COLO668 (cell line): ENCODE measurements around the gene PGLYRP2.
"Not testable (repeated sequence)": the region's sequence is repeated elsewhere in the genome, so short reads cannot be mapped to it uniquely, and the experiment has no call there.

ENCODE experiments used
- DNase-seq: peaks from one replicate; lab custom pipeline; 2025; ENCODE audit not compliant: unreplicated experiment; lab: John Stamatoyannopoulos, UW

Gene PGLYRP2

GRCh38 chr19:15479391-15480345 is at the start of gene PGLYRP2:
Gene PGLYRP2 (minus strand): TSS chr19:15479501. CDS start chr19:15479371, 130 bp downstream.
- no peak for DNase-seq

DNA sequence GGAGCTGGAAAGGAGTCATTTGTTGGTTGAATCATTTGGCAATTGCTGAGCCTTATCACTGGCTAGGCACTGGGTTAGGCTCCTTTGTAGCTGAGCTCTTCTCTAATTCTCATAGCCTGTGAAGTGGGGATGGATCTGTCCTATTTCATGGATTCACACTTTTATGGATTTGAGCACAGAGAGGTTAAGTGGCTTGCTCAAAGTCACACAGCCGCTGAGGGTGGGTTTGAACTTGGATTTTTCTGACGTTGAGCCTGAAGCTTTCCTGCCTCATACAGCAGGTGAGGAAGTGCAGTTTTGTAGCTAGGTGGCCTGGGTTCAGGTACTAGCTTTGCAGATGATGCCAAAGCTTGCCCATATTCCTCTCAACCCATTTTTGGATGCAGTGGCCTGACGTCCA is 48.4 kb upstream of the PGLYRP2 start:
- DNase-seq = no peak

DNA sequence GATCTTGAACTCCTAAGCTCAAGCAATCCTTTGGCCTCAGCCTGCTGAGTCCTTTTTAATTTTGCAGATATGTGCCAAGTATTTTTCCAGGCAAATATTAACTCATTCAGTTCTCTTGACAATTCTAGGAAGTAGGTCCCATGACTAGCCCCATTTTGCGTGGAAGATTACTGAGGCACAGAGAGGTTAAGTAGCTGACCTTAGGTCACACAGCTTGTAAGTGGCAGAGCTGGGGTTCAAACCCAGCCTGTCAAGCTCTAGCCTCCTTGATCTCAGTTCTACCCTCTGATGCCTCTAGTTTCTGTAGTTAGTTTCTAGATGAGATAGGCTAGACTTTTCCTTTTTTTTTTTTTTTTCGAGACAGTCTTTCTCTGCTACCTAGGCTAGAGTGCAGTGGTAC is 47.1 kb upstream of the PGLYRP2 start:
- no peak for DNase-seq

- no peak for DNase-seq
These were observed 46.0 kb upstream of the PGLYRP2 start for GRCh38 chr19:15525291-15525690.

GRCh38 chr19:15524781-15525180 is 45.5 kb upstream of the PGLYRP2 start:
- no peak for DNase-seq

GRCh38 chr19:15519433-15519976 is 40.2 kb upstream of the PGLYRP2 start:
- DNase-seq = no peak

GRCh38 chr19:15517778-15518177 is 38.5 kb upstream of the PGLYRP2 start:
- no peak for DNase-seq

DNA sequence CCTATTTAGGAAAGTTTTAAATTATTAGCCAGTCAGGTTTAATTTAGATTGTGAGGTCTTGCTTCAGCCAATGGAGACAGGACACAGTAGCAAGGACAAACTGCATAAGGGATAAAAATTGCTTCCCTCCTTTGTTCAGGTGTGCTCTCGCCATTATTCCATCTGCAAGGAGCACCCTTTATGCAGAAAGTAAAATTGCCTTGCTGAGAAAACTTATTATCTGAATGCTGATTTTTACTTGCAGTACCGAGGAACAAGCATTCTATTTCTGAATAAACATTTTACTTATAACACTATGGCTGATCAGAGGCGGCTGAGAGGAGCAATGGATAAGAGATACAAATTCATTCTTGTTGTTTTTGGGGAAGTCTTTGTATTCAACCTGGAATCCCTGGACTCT is 37.1 kb upstream of the PGLYRP2 start:
- DNase-seq = no peak

DNA sequence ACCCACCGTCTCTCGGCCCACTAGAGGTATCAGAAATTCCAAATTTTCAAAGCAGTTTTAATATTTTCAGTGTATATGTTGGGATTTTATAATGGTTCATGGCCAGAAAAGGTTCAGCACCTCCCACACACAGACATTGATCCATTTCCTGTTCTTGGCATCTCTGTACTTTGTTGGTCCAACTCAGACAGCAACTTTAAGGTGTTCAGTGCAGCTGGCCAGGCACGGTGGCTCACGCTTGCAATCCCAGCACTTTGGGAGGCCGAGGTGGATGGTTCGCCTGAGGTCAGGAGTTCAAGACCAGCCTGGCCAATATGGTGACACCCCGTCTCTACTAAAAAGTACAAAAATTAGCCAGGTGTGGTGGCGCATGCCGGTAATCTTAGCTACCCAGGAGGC is 35.9 kb upstream of the PGLYRP2 start:
- not testable (repeated sequence) for DNase-seq

DNA sequence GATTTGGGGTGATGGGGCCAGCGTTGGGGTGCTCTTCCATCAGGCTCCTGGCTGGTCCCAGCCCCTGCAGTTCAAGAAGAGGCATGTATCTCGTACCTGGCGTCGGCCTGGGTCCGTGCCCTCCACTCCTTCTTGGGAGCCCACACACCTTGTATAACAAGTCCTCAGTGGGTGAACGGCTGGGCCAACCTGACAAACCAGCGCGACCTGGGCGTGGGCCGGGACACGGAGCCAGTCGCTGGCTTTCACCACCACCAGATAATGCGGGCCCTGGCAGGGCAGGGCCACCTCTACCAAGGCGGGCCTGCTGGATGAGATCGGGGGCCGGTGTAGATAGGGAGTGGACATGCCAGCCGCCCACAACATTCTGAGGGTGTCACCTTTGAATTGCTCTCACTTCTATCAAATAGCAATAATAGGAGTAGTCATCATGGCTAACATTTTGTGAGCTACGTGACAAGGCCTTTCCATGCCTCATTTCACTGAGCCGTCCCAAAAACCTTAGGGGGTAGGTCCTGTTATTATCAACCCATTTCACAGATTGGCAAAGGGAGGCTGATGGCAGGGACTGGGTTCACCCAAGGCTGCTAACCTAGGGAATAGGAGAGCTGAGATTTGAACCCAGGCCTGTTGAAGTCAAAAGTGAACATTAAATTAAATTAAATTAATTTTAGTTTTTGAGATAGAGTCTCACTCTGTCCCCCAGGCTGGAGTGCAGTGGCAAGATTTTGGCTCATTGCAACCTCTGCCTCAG is 32.5 kb upstream of the PGLYRP2 start:
- DNase-seq = no peak

DNA sequence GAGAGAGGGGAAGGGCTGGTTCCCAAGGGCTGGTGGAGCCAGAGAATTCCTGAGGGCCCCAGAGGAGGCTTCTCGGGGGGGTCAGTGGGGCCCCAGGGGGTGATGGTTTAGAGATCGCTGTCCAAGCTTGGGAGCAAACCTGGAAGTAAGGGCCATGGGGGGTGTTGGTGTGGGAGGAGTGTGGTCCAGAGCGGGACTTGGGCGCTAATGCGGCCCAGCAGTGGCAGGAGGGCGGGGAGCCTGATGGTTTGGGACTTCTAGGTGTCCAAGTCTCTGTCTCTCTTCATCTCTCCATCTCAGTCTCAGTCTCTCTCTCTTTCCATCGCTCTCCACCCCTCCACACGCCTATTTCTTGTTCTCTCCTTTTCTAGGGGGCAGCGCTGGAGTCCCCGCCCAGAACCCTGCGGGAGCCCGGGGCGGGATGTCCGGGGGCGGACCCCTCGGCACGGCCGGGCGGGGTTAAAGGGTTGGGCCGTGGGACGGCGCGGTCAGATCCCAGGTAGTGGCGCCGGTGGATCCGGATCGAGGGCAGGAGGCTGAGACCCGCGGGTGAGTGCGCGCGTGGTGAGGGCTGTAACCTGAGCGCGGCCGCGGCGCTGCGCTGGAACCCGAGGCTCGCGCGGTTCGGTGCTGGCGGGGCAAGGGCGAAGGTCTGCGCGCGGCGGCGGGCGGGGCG is 28.9 kb upstream of the PGLYRP2 start, which contains the start of gene CYP4F22:
Gene CYP4F22, plus strand, starts transcription at position 491 of the 676 bp plus-strand sequence. CDS start 16,812 bp downstream, outside the sequence.
- no peak for DNase-seq

DNA sequence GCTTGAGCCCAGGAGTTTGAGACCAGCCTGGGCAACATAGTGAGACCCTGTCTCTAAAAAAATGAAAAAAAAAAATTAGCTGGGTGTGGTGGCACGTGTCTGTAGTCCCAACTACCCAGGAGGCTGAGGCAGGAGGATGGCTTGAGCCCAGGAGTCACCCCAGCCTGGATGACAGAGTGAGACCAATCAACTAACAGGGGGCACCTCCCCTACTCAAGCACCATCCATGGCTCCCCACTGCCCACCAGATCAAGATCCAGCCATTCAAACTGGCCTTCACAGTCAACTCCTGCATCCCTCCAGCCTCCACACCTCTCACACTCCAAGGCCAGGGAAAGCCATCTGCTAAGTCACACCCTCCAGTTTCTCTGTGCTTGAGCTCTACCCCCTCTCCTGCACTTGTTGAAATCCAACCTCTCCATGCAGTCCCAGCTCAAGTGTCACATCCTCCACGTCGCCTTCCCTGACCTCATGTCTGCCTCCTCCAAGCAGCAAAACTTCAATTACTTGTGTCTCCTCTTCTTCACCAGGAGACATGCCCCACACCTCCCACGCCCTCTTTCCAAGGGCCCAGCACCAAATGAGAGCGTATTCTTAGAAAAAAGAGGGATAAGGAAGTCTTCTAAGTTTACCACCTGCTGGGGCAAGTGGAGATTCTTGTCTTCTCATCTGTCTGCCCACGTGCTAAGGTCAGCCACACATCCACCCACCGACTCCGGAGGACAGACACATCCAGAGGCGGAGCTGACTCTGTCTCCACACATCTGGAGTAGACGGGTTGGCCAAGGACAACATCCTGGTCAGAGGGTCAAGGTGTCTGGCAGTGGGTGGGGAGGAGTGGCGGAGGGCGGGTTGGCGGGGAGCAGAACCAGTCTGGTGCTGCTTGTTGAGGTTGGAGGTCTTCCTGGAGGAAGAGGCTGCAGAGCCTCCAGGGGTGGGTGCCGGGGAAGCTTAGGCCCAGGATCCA is 28.1 kb upstream of the PGLYRP2 start:
- DNase-seq = no peak

- DNase-seq = no peak
These were observed 26.8 kb upstream of the PGLYRP2 start for GRCh38 chr19:15506074-15506571.

DNA sequence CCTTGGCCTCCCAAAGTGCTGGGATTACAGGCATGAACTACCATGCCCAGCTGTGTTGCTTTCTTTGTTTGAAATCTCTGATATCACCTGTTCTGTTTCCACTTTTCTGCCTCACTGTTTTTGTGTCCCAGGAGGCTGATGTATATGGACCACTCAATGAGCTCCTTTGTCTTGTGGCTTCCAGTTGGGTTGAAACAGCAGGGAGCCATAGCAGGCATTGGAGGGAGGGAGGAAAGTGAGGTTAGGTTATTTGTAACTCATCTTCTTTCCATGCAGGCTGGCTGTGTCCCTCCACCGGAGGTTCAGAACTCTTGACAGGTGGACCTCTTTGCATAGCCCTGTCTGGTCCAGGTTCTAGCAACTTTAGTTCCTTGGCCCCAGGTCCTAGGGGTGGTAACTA is 23.0 kb upstream of the PGLYRP2 start:
- no peak for DNase-seq

GRCh38 chr19:15501596-15501995 is 22.3 kb upstream of the PGLYRP2 start:
- no peak for DNase-seq

DNA sequence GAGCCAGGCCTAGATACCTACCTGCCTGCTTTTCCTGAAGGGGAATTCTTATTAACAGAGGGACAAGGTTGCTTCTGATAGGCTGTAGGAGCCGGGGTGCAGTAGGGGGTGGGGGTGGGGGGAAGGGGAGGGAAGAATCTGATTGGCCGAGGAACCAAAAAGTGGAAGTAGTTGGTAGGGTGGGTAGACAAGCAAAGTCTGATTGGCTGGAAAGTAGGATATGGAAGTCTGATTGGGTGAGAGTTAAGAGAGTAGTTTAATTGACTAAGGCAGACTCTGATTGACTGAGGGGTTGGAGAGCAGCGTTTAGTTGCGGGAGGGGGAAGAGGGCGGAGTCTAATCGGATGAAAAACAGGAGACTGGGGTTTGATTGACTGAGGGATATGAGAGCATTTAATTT is 19.6 kb upstream of the PGLYRP2 start:
- DNase-seq = no peak

- DNase-seq = no peak
These were observed 19.0 kb upstream of the PGLYRP2 start for GRCh38 chr19:15498156-15498858.

GRCh38 chr19:15495151-15495550 is 15.8 kb upstream of the PGLYRP2 start:
- no peak for DNase-seq
